A673 (cell line): ENCODE results near the gene S100A16. TPM values are rescaled to one million over a fixed set of nuclear protein-coding genes. Genes with fewer than 3 reads are reported as not detected.

ENCODE experiments used
- BruUV-seq: library from RNA; stranded (reverse); fragments of 400-500 nt; replicated peaks from 2 replicates; lab custom pipeline; 2021; lab: Mats Ljungman, UMichigan
- CTCF ChIA-PET: fragments of 300-600 bp; sonication (Branson Sonifier 250); formaldehyde crosslinking; loops from one replicate; lab custom pipeline; 2022; ENCODE audit warnings: antibody characterized with exemption; lab: Charles Lee
- POLR2A ChIA-PET: fragments of 300-600 bp; sonication (Branson Sonifier 250); formaldehyde crosslinking; loops from one replicate; lab custom pipeline; 2022; ENCODE audit warnings: antibody characterized with exemption; ENCODE audit not compliant: low non-redundant PET; lab: Charles Lee
- DNase-seq: peaks from one replicate; pipeline ENCODE4 v3.0.0-alpha.2; 2015; ENCODE audit warnings: low spot score
- H3K27ac ChIP-seq: fragments of 200-600 bp; sonication (generic); 2 replicates; pipeline ENCODE4 v1.5.1; 2016; ENCODE audit warnings: mixed run types, low read depth, mild to moderate bottlenecking, mixed read lengths, antibody characterized with exemption, low read length; ENCODE audit not compliant: poor library complexity, severe bottlenecking
- H3K27me3 ChIP-seq: fragments of 200-600 bp; sonication (generic); replicated peaks from 2 replicates; pipeline ENCODE4 v1.6.1; 2017; ENCODE audit warnings: mixed run types, low read depth, mild to moderate bottlenecking, mixed read lengths, antibody characterized with exemption, low read length; ENCODE audit not compliant: insufficient read depth, poor library complexity
- H3K36me3 ChIP-seq: fragments of 200-600 bp; sonication (generic); 2 replicates; pipeline ENCODE4 v1.6.1; 2016; ENCODE audit warnings: mixed run types, mild to moderate bottlenecking, mixed read lengths, antibody characterized with exemption, low read length; ENCODE audit not compliant: insufficient read depth, poor library complexity, severe bottlenecking
- H3K4me1 ChIP-seq: fragments of 200-600 bp; sonication (generic); 2 replicates; pipeline ENCODE4 v1.6.1; 2017; ENCODE audit warnings: mixed run types, mild to moderate bottlenecking, mixed read lengths, antibody characterized with exemption, low read length; ENCODE audit not compliant: insufficient read depth, poor library complexity, severe bottlenecking
- H3K4me3 ChIP-seq: fragments of 200-600 bp; sonication (generic); 2 replicates; pipeline ENCODE4 v1.5.1; 2016; ENCODE audit warnings: low read depth, mixed run types, mild to moderate bottlenecking, mixed read lengths, low read length; ENCODE audit not compliant: poor library complexity, severe bottlenecking
- H3K9me3 ChIP-seq: fragments of 200-600 bp; sonication (generic); 2 replicates; pipeline ENCODE4 v1.6.1; 2016; ENCODE audit warnings: mixed run types, low read depth, mild to moderate bottlenecking, mixed read lengths, antibody characterized with exemption, low read length; ENCODE audit not compliant: poor library complexity, severe bottlenecking
- CTCF ChIP-seq: fragments of 300-800, 200-600 bp; sonication (generic); conservative IDR thresholded peaks from 2 replicates; pipeline ENCODE4 v1.5.1; 2017; ENCODE audit warnings: low read depth, mild to moderate bottlenecking, antibody characterized with exemption, low read length, moderate library complexity, mixed read lengths
- EZH2 ChIP-seq: fragments of 200-600 bp; sonication (generic); IDR thresholded peaks from 2 replicates; pipeline ENCODE4 v1.6.1; 2017; ENCODE audit warnings: borderline replicate concordance, low read depth, mild to moderate bottlenecking, mixed read lengths, antibody characterized with exemption, low read length; ENCODE audit not compliant: poor library complexity, severe bottlenecking
- intact Hi-C: fragments of 100-400 bp; cut with micrococcal nuclease; formaldehyde crosslinking; loops from one replicate; pipeline ENCODE4 v1.10.0; 2022; ENCODE audit not compliant: unreplicated experiment
- total RNA-seq: library from RNA; stranded (reverse); gene quantifications from 2 replicates; pipeline ENCODE4 v1.2.3, GENCODE V29; 2021

Gene S100A16
- total RNA-seq, 1 experiment from 2014 or later, result 0.43 TPM

GRCh38 chr1:153659656-153660055 is 46.7 kb upstream of the S100A16 start:
- no peak for TF ChIP-seq CTCF
- no peak for TF ChIP-seq EZH2
- Histone ChIP-seq H3K36me3 (peaks cover 39% of the 10 kb centered on the region), H3K4me1 (peaks cover 13% of the 10 kb centered on the region), H3K4me3 (peak overlapping the region; percentile 67), H3K27ac (peak overlapping the region; percentile 79), H3K27me3 (no peaks in the 10 kb centered on the region), H3K9me3 (no peaks in the 10 kb centered on the region)
- BruUV-seq, result no TSS peak
- no peak for DNase-seq
- intact Hi-C loops, result no loop called here
- ChIA-PET CTCF (no interaction called here), POLR2A (interaction anchor here (0.6 kb wide), 1 partner anchor 514 kb away, joined by 10 read pairs; no protein-coding TSS in a partner anchor)

GRCh38 chr1:153659175-153659534 is 46.2 kb upstream of the S100A16 start:
- TSS peak; percentile 75 for BruUV-seq
- TF ChIP-seq EZH2 (no peak), CTCF (no peak)
- H3K4me3 ChIP-seq, result peak overlapping the region; percentile 67
- DNase-seq, result no peak
- POLR2A ChIA-PET, result no interaction called here
- H3K27me3 ChIP-seq, result no peaks in the 10 kb centered on the region
- CTCF ChIA-PET, result no interaction called here
- H3K36me3 ChIP-seq, result peaks cover 34% of the 10 kb centered on the region
- H3K4me1 ChIP-seq, result peaks cover 13% of the 10 kb centered on the region
- no peaks in the 10 kb centered on the region for H3K9me3 ChIP-seq
- peak overlapping the region; percentile 79 for H3K27ac ChIP-seq
- intact Hi-C loops, result no loop called here

GRCh38 chr1:153658400-153659174 is 45.6 kb upstream of the S100A16 start, which contains the start of gene SNAPIN:
SNAPIN (plus strand) TSS chr1:153658703; CDS start chr1:153658744, 41 bp downstream.
- Histone ChIP-seq H3K27me3 (no peaks in the 10 kb centered on the region), H3K9me3 (no peaks in the 10 kb centered on the region), H3K36me3 (peaks cover 29% of the 10 kb centered on the region), H3K27ac (peak within 1 kb of the TSS; percentile 79), H3K4me3 (peak within 1 kb of the TSS; percentile 67), H3K4me1 (peaks cover 13% of the 10 kb centered on the region)
- BruUV-seq, result no TSS peak
- ChIA-PET POLR2A (no interaction called here), CTCF (no interaction called here)
- peak; percentile 97 for DNase-seq
- TF ChIP-seq EZH2, result no peak
- TF ChIP-seq CTCF, result no peak; the same call in 1 of the 2 replicates
- intact Hi-C loops, result no loop called here
